Hematopoietic multipotent progenitor cell treated with erythropoietin and hydrocortisone succinate and interleukin-3 and kit ligand, for 6 days (in vitro differentiated cells): ENCODE data around the gene MBOAT2.

Experiments used
- DNase-seq: peaks from one replicate; pipeline ENCODE4 v3.0.0-alpha.2; 2015

The MBOAT2 gene

DNA sequence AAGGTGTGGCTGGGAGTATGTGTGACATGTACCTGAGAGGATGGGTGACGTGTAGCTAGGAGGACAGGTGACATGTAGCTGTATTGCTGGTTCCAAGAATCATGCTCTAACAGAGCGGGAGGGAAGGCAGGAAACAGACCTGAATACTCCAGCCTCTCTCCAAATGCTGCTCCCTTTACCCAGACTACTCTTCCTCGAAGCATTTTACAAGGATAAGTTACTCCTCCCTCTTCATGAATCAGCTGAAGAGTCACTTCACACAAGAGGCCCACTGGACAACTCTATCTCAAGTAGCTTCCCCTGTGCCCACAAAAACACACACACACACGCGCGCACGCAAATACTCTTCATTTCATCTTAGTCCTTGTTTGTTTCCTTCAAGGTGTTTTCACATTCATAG, 113.5 kb downstream of the MBOAT2 start:
- no peak for DNase-seq

DNA sequence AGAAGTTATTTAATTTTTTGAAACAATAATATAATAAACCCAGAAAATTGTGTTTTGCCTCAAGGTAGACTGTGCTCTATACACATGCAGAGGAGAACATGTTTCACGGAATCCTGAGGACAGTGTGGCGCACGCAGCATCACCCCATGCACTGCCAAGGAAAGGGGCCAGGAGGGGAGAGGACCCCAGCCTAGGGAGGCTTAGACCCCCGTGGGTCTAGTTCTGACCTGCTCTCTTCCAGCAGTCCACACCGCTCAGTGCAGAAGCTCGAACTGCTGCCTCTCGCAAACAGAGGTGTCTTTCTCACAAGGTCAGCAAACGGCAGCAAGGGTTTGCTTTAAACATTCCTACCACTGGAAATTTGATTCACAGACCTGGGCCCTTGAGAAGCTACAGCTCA, 114.5 kb downstream of the MBOAT2 start:
- DNase-seq = no peak

DNA sequence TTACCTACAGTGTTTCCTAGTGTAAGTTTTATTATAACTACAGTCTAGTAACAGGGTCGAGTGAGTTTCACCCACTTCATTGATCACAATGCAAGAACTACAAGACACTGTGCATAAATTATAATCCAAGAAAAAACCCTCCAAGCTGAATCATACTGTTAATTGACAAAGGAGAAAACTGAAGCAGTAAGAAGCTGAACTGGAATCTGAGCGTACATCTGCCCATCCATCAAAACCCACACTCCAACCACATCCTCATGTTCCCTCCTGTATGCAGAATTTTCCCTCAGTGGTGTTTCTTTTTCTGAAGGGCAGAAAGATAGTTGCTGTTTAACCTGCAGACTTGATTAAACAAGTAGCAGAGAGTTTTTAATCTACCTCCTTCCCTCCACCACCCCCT, 116.6 kb downstream of the MBOAT2 start:
- no peak for DNase-seq

DNA sequence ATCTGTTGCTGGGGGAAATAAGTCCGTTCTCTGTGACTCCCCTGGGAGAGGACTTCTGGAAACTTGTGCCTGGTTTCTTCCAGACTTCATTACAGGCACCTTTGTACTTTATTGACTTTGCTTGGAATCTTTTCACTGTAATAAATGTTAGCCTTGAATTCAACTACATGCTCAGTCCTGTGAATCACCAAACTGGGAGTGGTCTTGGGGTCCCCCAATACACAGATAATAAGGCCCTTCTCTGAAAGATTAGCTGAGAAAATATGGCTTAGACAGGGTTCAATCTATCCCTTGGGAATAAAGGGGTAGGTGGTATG, 117.3 kb downstream of the MBOAT2 start:
- no peak for DNase-seq

DNA sequence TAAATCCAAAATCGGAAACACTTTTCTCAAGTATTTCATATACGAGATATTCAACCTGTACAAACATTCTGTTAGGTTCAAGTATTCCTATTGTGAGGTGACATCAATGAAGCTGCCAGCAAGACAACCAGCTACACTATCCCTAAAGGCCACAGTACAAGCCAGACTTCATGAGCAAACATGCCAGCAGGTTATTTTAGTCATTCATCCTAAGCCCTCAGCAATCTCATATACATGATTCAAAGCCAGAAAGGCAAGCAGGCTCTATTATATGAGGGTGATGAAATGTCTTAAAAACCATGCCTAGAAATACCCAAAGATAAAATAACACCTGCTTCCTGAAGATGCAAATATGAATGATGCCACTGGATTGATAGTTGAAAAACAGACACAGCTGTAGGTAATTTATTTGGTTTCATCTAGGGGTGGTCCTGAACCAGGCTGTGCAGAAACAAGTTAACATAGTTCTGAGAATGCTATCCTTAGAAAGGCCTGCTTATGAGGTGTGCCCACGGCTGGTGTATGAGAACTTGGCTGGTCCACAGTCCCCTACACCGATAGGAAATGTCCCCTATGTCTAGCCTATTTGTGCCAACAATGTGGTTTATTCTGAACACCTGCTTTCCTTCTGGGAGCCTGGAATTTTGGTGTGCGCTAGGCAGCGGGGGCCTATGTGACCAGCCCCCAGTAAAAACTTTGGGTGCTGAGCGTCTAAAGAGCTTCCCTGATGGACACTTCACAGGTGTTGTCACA, 117.9 kb downstream of the MBOAT2 start:
- DNase-seq = no peak

DNA sequence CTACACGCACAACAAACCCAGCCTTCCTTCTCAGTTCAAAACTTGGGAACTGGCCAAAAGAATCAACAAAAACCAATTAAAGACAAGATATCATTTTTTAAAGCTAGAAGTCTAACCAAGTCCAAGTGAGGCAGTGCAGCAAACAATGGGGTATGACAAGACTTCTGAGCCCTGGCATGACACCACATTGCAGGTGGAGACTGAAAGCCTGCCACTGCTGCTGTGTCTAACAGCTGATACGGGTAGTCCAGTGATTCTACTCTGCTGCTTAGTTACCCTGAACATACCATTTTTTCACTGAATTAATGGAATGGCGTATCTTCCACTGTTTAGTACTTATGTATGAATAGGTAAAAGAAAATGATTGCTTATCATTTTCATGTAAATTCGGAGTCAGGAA, 118.7 kb downstream of the MBOAT2 start:
- DNase-seq = no peak

DNA sequence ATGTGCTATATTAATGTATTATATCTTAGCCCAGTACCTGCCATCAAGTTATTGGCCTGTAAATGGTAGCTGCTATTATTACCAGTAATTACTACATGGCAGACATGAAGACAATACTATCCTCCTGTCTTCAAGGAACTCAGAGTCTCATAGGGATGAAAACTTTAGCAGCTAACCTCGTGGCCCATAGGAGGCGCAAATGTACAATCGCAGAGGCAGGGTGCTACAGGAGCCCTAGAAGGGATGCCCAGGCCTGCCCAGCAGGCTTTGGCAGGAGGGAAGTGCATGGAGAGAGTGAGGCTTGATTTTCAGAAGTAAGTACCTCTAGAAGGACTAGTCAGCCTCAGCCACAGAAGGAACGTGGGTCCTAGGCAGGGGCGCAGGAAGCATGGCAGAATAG, 121.4 kb downstream of the MBOAT2 start:
- DNase-seq = peak; percentile 70

DNA sequence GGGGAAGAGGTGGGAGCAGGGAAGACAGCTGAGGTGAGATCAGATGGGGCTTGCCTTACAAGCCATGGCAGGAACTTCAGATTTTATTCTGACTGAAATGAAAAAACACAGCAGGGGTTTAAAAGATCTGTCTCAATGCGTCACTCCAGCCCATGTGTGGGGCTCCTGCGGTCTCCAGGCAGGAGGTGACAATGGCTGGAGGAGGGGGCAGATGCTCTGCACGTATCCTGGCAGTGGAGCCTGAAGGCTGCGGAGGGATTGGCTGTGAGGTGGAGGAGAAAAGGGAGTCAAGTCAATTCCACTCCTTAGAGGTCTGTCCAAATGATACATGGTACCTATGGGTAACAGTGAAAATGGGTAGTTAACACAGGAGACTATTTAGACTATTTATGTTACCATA, 125.6 kb downstream of the MBOAT2 start:
- no peak for DNase-seq

DNA sequence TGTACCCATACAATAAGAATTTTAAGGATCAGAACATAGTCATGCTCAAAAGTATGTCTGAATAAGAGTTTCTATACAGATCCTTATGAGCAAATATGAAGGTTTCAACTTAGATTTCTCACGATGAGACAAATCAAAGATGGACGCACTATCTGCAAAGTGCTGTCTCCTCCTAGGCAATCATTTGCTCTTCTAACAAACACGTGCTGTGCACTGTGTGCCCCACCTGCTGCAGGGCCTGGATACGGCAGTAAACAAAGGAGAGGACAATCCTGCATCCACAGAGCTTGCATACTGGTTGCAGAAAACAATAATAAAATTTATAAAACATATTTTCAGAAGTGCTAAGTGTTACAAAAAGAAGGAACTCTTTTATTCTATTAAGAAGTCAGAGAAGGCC, 126.2 kb downstream of the MBOAT2 start:
- no peak for DNase-seq

DNA sequence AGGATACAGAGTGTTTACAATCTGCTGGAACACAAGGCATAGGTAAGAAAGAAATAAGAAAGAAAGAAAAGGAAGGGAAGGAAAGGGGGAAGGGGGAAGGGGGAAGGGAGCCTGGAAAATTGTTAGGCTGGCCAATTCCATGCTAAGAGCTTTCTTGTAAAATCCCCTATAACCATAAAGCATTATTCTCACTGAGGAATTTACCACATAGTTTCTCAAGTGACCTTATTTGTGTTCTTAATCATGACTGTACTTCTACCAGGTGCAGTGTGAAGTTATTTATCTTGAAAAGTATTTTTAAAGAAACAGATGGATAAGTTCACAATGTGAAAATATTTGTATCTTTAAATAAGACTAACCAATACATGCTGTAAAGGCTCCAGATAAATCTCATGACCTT, 126.9 kb downstream of the MBOAT2 start:
- no peak for DNase-seq

DNA sequence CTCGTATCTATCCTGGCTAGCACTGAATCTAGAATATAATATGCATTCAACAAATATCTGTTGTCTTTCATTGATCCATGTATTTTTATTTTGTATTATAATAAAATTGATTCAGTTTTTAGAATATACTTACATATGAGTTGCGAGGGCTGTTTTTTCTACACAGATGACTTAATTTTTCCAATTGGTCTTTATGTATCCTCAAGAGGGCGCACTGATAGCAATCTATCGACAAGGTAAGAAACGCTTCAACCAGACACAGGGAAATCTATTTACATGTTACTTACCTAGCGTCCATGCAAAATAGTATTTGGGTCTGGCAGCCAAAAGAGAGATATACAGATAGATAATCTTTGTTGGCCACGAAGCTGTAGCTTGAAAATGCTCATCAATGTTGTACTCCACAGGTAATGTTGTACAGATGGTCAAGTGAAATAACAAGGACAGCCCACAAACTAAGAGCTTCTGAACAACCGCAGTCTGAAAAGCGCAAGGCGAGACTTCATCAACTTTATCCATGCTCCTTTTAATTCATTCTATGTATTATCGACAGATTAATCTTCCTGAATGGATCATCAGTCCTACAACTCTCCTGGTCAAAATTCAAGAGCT, 130.6 kb downstream of the MBOAT2 start:
- DNase-seq = peak; percentile 85

DNA sequence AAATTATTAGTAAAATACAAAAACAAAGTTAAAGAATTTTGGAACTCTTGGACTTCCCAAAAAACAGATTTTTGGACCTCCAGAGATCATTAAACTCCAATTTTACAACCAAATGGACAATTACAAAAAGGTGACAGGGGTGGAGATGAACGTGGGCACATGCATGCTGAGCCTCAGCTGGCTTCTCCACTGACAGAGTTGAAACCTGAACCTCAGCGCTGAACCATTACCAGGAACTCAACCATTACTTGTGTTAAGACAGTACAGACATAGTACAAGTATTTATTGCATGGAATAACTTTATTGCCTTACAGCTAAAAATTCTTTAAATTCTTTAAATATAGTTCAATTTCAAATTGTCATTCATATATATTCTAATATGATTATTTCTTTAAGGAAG, 133.0 kb downstream of the MBOAT2 start:
- DNase-seq = no peak

DNA sequence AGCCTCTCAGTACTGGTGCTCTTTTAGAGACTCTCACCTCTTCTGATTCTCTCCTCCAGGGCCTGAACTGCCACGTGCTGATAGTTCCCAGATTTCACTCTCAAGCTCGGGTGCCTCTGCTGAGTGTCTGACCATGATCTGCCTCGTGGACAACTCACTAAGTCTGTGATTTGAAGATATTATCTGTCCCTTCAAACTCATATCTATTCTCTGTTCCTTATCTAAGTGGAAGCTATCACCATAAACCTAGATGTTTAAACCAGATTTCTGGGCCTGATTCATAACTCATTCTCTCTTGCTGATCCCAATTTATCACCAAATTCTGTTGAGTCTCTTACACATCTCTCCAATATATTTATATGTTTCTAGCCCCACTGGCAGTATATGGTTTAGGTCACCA, 136.1 kb downstream of the MBOAT2 start:
- DNase-seq = no peak

DNA sequence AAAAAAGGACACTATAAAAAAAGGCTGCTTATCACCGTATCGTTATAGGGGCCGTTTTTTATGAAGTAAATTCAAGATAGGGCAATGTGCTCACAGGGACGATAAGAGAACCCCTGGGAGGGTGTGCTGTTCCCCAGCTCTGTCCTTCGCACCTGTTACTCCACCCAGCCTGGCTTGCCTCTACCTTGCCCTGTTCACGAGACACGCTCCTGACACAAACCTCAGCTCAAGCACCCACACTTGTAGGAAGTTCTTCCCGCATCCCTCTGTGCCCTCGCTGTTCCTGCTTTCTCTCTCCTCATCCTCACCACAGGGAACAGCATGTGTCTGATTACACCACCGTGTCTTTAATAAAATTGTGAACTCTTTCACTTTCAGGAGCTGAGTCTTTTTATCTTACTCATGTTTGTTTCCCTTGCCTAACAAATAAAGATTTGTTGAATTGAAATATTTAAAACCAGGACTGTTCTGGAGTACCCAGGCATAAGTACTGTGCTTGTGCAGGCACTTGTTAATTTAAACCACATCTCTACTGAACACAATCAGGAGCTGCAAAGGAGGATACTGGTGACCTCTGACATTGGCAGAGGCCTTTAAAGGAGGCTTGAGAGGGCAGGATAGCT, 140.0 kb downstream of the MBOAT2 start:
- no peak for DNase-seq

DNA sequence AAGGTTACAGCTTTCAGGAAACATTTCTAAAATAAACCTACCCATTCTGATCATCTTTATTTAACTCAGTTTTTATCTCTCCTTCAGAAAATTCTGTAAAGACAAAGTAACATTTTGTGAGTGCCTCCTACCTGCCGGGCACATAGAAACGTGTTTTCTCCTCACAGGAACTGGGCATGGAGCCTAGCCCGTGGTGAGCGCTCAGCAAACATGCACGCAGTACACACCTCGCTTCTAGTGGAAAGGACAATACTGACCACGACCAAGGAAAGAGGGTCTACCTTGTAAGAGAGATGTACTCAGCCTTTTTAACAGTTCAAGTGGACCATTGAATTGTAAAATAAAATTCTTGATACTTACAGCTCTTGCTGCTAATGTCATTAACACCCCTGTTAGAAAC, 141.3 kb downstream of the MBOAT2 start:
- DNase-seq = no peak

DNA sequence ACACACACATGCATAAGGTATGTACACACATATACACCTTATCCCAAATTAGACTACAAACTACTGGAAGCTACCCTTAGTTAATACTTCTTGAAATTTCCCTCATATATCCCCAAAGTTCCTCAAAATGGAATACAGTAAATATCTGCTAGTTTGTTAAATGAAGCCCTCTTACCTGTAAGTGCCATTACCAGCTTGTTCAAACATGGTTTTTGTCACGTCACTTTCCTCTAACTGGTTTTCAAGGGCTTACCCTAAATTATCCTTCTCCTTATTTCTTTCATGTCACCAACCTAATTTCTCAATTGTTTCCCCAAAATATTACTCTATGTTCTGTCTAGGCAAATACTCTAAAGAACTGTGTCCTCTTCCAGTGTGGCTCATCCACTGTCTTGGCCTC, 141.7 kb downstream of the MBOAT2 start:
- no peak for DNase-seq

DNA sequence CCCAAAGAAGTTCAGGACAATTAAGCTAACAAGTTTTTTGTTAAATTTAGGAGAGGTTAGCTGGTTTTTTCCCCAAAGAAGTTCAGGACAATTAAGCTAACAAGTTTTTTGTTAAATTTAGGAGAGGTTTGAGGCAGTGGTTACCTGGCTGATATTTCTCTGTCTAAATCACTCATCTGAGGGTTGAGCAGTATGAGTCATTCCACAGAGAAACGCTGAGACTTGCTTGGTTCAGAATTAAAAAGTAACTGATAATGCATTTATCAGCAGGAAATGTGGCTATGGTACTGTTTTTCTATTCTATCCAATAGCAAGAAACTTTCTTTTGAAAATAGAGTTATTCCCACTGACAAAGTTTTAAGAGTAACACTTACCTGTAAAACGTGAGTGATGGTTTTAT, 143.2 kb downstream of the MBOAT2 start:
- no peak for DNase-seq

DNA sequence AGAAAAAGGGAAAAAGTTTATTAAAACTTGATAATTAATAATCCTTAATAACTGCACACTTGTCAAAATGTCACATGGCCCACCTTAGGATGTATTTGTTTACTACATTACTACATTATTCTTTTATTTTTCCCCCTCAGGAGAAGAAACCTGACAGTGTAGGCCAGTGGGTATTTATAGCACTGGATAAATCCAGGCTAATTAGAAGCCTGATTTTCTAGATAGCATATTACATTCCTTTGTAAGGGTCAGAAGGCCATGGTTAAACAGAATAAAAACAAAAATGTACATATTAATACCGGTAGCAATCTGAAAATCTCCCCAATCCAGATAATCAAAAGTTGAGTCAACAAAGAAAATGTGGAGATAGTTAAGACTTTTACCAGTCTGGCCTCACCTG, 144.6 kb downstream of the MBOAT2 start:
- no peak for DNase-seq

DNA sequence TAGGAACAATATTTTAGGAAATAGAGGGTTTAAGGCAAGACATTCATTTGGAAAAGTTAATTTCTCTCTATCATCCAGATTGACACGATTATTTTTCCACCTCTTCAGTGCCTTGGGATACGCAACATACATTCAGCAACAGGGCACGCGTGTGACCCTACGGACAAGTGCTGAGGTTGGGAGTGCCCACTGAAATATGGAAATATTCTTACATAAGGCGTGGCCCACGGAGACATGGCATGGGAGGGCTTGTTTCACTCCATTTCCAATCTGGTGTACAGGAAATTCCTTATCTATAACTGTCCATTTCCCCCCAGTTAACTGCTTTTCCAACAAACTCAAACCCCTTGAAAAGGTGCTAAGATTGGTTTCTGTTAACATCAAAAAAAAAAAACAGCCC, 145.2 kb downstream of the MBOAT2 start:
- DNase-seq = no peak

DNA sequence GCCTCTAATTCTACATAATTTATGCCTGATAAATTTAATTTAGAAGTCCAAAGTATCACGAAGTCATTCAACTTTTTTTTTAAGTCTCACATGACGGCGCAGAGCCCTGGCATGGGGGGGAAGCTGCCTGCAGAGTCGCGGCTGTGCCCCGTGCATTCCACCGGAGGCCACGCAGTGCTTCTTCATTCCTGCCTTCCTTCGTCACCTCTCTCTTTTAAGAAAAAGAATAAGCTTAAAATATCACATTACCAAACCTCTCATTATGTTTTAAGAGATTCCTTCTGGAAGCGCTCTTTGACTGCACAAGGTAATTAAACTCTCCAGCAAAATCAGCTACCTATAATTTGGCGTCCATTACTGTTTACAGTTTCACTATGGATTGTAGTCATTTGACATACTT, 145.8 kb downstream of the MBOAT2 start:
- no peak for DNase-seq

DNA sequence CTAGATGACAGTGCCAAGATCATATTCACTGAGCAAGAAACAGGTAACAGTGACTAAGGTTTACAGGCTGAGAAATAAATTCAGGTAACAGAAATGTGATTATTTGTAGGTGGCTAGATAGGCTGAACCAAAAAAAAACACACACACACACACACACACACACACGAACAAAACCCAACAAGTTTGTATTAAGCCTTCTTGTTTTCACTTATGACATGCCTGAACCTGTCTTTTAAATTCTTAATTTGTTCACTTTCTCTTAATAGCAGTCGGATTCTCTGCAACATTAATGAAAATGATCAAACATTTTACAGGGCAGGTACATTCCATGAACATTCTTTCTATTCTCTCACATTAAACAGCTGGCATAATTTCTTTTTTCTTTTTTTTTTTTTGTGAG, 147.3 kb downstream of the MBOAT2 start:
- no peak for DNase-seq

DNA sequence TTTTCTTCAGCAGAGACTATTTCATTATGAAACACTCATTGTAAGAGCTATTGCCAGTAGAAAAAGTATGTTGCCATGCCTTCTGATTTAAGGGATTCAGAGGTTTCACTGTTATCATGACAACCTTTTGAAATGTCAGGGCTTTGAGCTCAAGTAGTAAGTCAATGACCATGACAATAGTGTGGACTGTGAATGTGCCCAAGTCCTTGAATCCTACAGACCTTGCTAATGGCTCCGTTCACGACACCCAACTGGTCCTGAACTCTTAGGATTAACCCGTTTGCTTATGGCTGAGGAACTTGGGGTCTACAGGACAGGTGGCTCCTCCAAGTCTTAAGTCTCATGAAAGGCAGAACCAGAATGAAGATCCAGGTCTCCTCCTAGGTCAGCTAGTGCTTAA, 148.5 kb downstream of the MBOAT2 start:
- no peak for DNase-seq

DNA sequence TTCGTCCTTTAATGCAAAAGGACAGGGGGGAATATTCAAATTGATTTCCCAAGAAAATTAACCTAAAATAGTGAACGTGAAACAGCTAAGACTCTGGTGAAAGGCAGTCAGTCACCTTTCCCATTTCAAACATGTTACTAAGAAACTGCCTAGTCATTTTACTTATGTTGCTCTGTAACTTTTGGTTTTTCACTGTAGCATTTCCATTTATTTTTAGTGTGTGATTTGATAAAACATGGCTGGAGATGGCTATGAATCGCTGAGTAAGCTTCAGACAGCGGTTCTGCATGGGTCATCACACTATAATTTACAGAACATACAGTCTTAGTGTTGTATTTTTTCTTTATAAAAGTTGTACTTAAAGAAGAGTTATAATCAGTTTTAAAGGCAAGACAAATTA, 150.1 kb downstream of the MBOAT2 start:
- no peak for DNase-seq

DNA sequence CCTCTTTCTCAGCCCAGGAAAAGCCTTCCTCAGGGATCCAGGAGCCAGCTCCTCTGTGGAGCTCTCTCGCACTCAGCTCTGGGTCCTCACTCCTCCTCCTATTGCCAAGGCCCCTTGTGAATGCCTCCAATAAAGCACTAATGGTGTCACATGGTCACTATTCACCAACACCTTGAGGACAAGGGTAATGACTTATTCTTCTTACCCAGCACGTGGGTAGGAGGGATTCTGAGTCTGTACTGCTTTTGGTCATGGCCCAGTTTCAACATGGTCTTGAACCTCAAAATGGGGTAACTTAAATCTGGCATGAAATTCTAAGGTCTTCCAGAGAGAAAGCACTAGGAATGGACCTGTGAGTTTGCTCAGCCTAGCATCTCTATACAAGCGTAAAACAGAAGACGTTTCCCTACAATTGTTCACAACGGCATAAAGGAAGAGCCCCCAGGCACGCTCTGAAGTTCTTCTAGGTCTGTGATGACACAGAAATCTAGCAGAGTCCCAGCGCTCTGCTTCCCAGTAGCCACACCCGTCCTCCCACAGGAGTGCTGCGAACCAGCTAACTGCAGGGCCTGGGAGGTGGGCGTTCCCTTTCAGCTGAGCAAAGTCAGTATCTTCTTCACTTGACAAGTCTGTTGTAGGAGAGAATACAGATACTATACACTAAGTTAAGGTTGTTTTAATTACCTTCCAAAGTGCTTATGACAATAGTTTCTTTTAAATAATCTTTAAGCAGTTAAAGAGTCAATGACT, 151.5 kb downstream of the MBOAT2 start:
- DNase-seq = no peak
